GM12874 (cell line): ENCODE measurements around the gene TAX1BP1.

Source experiments
- CTCF ChIP-seq: IDR thresholded peaks from 2 replicates; pipeline ENCODE4 v1.5.1; 2011; ENCODE audit warnings: low read depth, mild to moderate bottlenecking, control low read depth, low read length, moderate library complexity; ENCODE audit not compliant: insufficient read depth

The TAX1BP1 gene

GRCh38 chr7:27751888-27752660 is 12.1 kb downstream of the TAX1BP1 start:
- no peak for TF ChIP-seq CTCF

- no peak for TF ChIP-seq CTCF
These were observed 13.9 kb downstream of the TAX1BP1 start for GRCh38 chr7:27753863-27754262.

DNA sequence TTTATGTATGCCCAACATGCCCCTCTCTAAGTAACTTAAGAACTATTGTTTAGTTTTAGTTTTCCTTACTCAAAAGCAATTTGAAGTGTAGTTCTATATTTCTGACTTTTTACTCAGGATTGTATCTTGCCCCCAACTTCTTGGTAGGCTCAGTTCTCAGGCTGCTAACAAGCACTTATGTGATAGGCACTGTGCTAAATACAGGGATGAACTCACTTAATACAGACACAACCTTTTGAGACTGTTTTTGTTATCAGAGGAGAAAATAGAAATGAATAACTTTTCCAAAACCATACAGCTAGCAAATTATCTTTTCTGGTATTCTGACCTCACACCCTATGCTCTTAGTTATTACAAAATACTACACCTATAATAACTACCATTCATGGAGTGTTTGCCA is 16.3 kb downstream of the TAX1BP1 start:
- no peak for TF ChIP-seq CTCF

- TF ChIP-seq CTCF: no peak
These were observed 19.5 kb downstream of the TAX1BP1 start for GRCh38 chr7:27759491-27759890.

GRCh38 chr7:27762062-27762461 is 22.1 kb downstream of the TAX1BP1 start:
- TF ChIP-seq CTCF: no peak

- no peak for TF ChIP-seq CTCF
These were observed 24.1 kb downstream of the TAX1BP1 start for GRCh38 chr7:27763983-27764508.

DNA sequence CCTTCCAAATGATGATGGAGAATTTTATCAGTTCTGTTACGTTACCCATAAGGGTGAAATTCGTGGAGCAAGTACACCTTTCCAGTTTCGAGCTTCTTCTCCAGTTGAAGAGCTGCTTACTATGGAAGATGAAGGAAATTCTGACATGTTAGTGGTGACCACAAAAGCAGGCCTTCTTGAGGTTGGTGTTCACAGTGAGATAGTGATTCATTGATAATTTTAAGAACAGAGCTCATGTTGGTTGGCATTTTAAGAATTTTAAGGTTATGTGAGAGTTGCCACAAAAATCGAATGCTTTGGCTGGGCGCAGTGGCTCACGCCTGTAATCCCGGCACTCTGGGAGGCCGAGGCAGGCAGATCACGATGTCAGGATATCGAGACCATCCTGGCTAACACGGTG is 25.9 kb downstream of the TAX1BP1 start:
- TF ChIP-seq CTCF: no peak

DNA sequence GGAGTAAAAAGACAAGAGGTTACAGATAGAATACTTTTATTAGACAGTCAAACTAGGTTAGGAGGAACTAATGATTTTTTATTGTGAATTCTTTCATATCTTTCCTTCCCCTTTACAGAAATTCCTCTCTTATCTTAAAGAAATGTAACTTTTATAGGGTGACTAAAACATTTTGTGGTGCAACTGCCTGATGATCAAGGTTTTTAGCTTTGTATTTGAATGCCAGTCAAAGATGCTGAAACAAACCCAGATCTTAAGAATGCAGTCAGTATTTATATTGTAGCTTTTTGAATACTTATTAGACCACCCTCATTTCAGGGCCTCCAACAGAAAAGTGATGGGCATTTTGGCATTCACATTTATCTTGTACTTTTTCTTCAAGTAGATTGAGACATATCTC is 27.4 kb downstream of the TAX1BP1 start:
- no peak for TF ChIP-seq CTCF
